Left lung (tissue), 10 donors: ENCODE data around the gene ACBD6. TPM values are rescaled to one million over a fixed set of nuclear protein-coding genes. Genes with fewer than 3 reads are reported as not detected.

Source experiments
- ATAC-seq: fragments of 200-7000 bp; cut with Tn5 transposase; one replicate; pipeline ENCODE4 v1.9.1; 2020; ENCODE audit warnings: moderate library complexity
- DNase-seq, 4 donors: peaks; one replicate each; pipeline ENCODE4 v3.0.0-alpha.2; 2013 to 2020
- H3K27ac ChIP-seq, 2 donors: fragments of 200-600 bp; sonication (generic) in 1 of 2; one replicate each; pipeline versions ENCODE4 v1.5.0 to v1.8.0; 2020 to 2021
- H3K27me3 ChIP-seq, 2 donors: fragments of 200-600 bp; sonication (generic) in 1 of 2; one replicate each; pipeline versions ENCODE4 v1.5.0 to v1.8.0; 2020 to 2021
- H3K36me3 ChIP-seq, 2 donors: fragments of 200-600 bp; sonication (generic) in 1 of 2; one replicate each; pipeline versions ENCODE4 v1.5.0 to v1.8.0; 2020 to 2021
- H3K4me1 ChIP-seq, 2 donors: fragments of 200-600 bp; one replicate each; pipeline ENCODE4 v1.8.0; 2021
- H3K4me3 ChIP-seq, 2 donors: fragments of 200-600 bp; sonication (generic) in 1 of 2; one replicate each; pipeline versions ENCODE4 v1.5.0 to v1.8.0; 2020 to 2021; ENCODE audit warnings: mild to moderate bottlenecking in 1 of 2
- H3K9me3 ChIP-seq, 2 donors: fragments of 200-600 bp; sonication (generic) in 1 of 2; one replicate each; pipeline versions ENCODE4 v1.5.0 to v1.8.0; 2020 to 2021
- CTCF ChIP-seq, 2 donors: fragments of 200-600 bp; sonication (generic) in 1 of 2; IDR thresholded peaks; one replicate each; pipeline versions ENCODE4 v1.5.0 to v1.8.0; 2021; ENCODE audit warnings: antibody characterized with exemption in 2 of 2
- intact Hi-C, 2 donors: fragments of 100-400 bp; cut with DNase I; formaldehyde crosslinking; loops; one replicate each; pipeline versions ENCODE4 v1.11.2 to v1.14.2; 2022
- polyA plus RNA-seq, 6 donors: library from polyadenylated mRNA; unstranded; fragments of 120-200 nt; gene quantifications; one replicate each; pipeline ENCODE4 v1.2.1, GENCODE V29; 2013; ENCODE audit not compliant: insufficient read length in 6 of 6
- total RNA-seq, 2 donors: library from RNA; stranded (reverse); fragmentation: NEBNext Ultra II Directional; extraction: Animal tissue kit (Norgen Biotek cat#: 25700); gene quantifications; one replicate each; pipeline ENCODE4 v1.2.1, GENCODE V29; 2021
- donor health status: DM: no; HTN: yes; CAD: no.
- donor health status: DM: no; HTN: no; CAD: no.

Gene ACBD6
- total and polyA plus RNA-seq, 8 donors = 26.5 to 81.9 (median 78.9) TPM

- no peak overlapping the region for H3K4me3 ChIP-seq
- TF ChIP-seq CTCF (IDR thresholded peaks at IDR 0.05) = no peak
- no peaks in the 10 kb centered on the region for H3K36me3 ChIP-seq
- H3K9me3 ChIP-seq = no peaks in the 10 kb centered on the region
- no peaks in the 10 kb centered on the region for H3K27me3 ChIP-seq
- no peak for DNase-seq
- peaks cover 7 to 24% of the 10 kb centered on the region in 2 donors for H3K4me1 ChIP-seq
- H3K27ac ChIP-seq = no peak overlapping the region
- no peak for ATAC-seq
- intact Hi-C loops = no loop called here
Observed at GRCh38 chr1:180525715-180526039, 23.3 kb upstream of the ACBD6 start.

GRCh38 chr1:180524915-180525714 lies 22.7 kb upstream of the ACBD6 start:
- no peaks in the 10 kb centered on the region for H3K27me3 ChIP-seq
- intact Hi-C loops = no loop called here
- no peaks in the 10 kb centered on the region for H3K9me3 ChIP-seq
- no peak for TF ChIP-seq CTCF (IDR thresholded peaks at IDR 0.05)
- no peak for DNase-seq
- no peak for ATAC-seq
- peaks cover 5 to 20% of the 10 kb centered on the region in 2 donors for H3K4me1 ChIP-seq
- no peak overlapping the region for H3K27ac ChIP-seq
- no peaks in the 10 kb centered on the region for H3K36me3 ChIP-seq
- H3K4me3 ChIP-seq = no peak overlapping the region

GRCh38 chr1:180524160-180524914 lies 22.0 kb upstream of the ACBD6 start:
- H3K9me3 ChIP-seq = no peaks in the 10 kb centered on the region
- no peak for TF ChIP-seq CTCF (IDR thresholded peaks at IDR 0.05)
- intact Hi-C loops = no loop called here
- no peak overlapping the region for H3K4me3 ChIP-seq
- H3K27ac ChIP-seq = no peak overlapping the region
- no peak for ATAC-seq
- peaks cover 2 to 13% of the 10 kb centered on the region in 2 donors for H3K4me1 ChIP-seq
- no peak for DNase-seq
- H3K27me3 ChIP-seq = no peaks in the 10 kb centered on the region
- no peaks in the 10 kb centered on the region for H3K36me3 ChIP-seq

GRCh38 chr1:180522213-180522515 lies 19.8 kb upstream of the ACBD6 start:
- no peak for TF ChIP-seq CTCF (IDR thresholded peaks at IDR 0.05)
- ATAC-seq (peak; percentile 56), DNase-seq (no peak)
- H3K4me1 ChIP-seq = peaks cover 0 to 8% of the 10 kb centered on the region in 2 donors
- peak overlapping the region; percentile 14 to 21 for H3K27ac ChIP-seq
- intact Hi-C loops = no loop called here
- H3K36me3 ChIP-seq = no peaks in the 10 kb centered on the region
- H3K27me3 ChIP-seq = no peaks in the 10 kb centered on the region
- H3K4me3 ChIP-seq = no peak overlapping the region
- H3K9me3 ChIP-seq = no peaks in the 10 kb centered on the region

GRCh38 chr1:180521474-180522212 lies 19.3 kb upstream of the ACBD6 start:
- peak overlapping the region; percentile 14 to 21 for H3K27ac ChIP-seq
- peaks cover 0 to 10% of the 10 kb centered on the region in 2 donors for H3K4me1 ChIP-seq
- no peaks in the 10 kb centered on the region for H3K36me3 ChIP-seq
- H3K9me3 ChIP-seq = no peaks in the 10 kb centered on the region
- ATAC-seq (peak; percentile 88), DNase-seq (peak in 1 of 4 donors; percentile 28)
- no peak for TF ChIP-seq CTCF (IDR thresholded peaks at IDR 0.05)
- intact Hi-C loops = no loop called here
- no peaks in the 10 kb centered on the region for H3K27me3 ChIP-seq
- no peak overlapping the region for H3K4me3 ChIP-seq
